ENCODE data around the gene FBXO27.
"Not testable (repeated sequence)": the region's sequence is repeated elsewhere in the genome, so short reads cannot be mapped to it uniquely, and the experiment has no call there.

Gene FBXO27

DNA sequence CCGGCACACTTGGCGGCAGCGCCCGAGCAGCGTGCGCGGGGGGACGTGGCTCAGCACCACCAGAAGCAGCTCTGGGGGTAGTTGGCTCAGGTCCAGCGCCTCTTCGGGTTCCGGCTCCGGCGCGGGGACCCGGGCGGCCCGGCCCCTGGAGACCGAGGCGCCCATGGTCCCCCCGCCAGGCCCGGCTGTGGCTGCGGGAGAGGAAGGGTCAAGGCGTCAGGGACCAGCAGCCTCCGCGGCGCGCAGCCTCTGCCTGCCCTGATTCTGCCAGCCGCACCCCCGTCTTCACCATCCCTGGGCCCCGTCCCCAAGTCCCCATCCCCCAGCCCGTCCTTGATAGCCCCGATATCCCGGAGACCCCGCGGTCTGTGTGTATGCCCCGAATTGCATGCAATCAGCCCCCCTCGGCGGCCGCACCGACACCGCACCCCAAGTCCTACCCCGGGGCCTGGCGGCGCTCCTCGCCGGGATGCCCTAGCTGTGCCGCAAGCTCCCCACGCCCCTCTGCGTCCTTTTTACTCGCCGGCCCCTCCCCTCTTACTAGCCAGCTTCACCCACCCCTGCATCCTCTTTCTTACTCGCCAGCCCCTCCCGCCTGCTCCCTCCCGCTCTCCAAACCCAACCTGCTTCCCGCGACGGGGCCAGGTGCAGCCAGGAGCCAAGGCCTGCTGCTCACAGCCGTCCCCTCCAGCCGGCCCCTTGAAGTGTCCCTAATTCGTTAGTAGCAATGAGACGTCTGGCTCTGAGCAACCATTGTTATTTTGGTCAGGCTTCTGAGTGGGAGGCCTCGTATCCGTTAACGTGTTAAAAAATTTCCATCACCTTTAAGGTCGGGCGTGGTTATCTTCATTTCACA, at the start of gene FBXO27:
FBXO27 (minus strand) TSS at position 487 of the 856 bp plus-strand sequence; CDS start at position 165, 322 bp downstream.
- no peak for DNase-seq

GRCh38 chr19:39080431-39080830, 48.1 kb upstream of the FBXO27 start:
- no peak for DNase-seq

DNA sequence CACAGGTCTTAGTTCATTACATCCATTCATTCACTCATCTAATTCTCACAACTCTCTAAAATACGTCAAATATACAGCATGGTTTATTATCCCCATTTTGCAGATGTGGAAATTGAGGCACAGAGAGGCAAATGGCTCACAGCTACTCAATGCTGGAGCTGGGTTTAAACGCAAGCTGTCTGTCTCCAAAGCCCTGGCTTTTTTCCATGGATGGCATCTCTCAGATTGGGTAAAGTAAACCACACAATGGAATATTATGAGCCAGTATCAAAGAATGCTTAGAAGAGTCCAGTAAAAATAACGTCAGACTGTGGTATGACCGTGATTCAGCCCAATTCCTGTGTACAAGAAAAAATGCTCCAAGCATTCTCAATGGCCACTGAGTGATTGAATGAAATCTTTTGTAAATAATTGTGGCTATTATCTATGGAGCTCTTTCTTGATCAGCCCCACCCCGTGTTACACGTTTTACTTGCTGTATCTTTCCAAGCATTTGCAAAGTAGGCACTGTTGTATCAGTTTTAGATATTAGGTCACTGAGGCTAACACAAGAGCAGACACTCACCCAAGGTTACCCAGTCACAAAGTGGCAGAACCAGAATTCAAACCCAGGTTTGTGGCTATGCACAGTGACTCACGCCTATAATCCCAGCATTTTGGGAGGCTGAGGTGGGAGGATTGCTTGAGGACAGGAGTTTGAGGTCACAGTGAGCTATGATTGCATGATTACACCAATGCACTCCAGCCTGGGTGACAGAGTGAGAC, 46.3 kb upstream of the FBXO27 start:
- no peak for DNase-seq

- no peak for DNase-seq
Measured at GRCh38 chr19:39077323-39077722, 45.0 kb upstream of the FBXO27 start.

DNA sequence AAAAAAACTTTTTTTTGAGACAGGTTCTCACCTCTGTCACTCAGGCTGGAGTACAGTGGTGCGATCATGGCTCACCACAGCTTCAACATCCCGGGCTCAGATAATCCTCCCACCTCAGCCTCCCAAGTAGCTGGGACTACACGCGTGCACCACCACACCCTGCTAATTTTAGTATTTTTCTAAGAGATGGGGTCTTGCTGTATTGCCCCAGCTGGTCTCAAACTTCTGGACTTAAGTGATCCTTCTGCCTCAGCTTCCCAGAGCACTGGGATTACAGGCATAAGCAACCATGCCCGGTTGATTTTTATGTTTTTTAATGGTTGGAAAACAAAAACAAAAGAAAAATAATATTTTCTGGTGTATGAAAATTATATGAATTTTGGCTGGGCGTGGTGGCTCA, 42.6 kb upstream of the FBXO27 start:
- DNase-seq: no peak

GRCh38 chr19:39074205-39074692, 41.9 kb upstream of the FBXO27 start:
- DNase-seq: no peak

DNA sequence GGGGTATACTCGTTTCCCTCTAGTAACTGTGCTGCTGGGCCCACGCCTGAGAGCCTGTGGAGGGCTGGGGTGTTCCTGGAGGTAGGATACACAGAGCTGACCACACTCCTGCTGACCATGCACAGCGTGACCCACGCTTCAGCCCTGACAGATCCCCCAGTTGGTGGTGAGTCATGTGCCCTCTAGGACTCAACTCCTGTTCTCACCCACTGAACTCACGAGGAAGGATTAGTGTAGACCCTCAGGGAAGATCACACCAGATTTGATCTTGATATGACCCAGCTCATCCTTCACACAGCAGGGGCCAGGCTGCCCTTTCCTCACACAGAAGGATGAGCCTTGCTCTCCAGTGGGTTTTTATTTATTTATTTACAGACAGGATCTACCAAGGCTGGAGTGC, 38.5 kb upstream of the FBXO27 start:
- no peak for DNase-seq

- not testable (repeated sequence) for DNase-seq
Measured at GRCh38 chr19:39068259-39068658, 35.9 kb upstream of the FBXO27 start.

- no peak for DNase-seq
Measured at GRCh38 chr19:39067104-39067503, 34.8 kb upstream of the FBXO27 start.

DNA sequence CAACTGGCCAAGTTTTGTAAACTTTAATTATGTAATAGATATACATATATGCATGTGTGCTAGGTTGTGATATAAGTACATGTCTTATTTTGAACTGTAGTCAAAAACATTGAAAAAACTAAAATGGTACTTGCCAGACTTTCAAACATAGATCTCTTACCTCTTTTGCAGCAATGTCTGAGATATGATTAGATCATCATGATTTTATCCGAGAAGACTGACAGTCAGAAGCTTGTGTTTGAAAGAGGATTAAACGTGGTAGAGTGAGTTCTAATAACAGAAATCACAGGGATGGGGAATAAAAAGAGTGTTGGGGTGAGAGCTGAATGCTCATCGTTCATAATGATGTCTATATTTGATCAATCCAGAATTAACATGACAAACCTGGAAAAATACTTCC, 33.6 kb upstream of the FBXO27 start:
- DNase-seq: no peak

- DNase-seq: no peak
Measured at GRCh38 chr19:39064405-39064804, 32.1 kb upstream of the FBXO27 start.

GRCh38 chr19:39060171-39060570, 27.8 kb upstream of the FBXO27 start:
- no peak for DNase-seq

DNA sequence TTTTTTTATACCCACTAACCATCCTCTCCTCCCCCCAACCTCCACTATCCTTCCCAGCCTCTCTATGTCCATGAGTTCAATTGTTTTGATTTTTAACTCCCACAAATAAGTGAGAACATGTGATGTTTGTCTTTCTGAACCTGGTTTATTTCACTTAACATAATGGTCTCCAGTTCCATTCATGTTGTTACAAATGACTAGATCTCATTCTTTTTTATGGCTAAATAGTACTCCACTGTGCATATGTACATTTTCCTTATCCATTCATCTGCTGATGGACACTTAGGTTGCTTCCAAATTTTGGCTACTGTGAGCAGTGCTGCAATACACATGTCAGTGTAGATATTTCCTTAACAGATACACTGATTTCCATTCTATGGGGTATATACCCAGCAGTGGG, 27.0 kb upstream of the FBXO27 start:
- no peak for DNase-seq

- DNase-seq: no peak
Measured at GRCh38 chr19:39057615-39058014, 25.3 kb upstream of the FBXO27 start.

DNA sequence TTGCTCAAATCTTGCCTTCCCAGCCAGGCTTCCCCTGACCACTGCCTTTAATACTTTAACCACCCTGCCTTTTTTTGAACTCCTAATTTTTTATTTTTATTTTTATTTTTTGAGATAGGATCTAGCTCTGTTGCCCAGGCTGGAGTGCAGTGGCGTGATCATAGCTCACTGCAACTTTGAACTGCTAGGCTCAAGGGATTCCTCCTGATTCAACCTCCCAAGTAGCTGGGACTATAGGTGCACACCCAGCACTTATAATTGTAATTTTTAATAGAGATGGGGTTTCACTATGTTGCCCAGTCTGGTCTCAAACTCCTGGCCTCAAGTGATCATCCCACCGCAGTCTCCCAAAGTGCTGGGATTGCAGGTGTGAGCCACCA, 21.7 kb upstream of the FBXO27 start:
- DNase-seq: no peak

GRCh38 chr19:39053276-39054090, 21.1 kb upstream of the FBXO27 start:
- no peak for DNase-seq

DNA sequence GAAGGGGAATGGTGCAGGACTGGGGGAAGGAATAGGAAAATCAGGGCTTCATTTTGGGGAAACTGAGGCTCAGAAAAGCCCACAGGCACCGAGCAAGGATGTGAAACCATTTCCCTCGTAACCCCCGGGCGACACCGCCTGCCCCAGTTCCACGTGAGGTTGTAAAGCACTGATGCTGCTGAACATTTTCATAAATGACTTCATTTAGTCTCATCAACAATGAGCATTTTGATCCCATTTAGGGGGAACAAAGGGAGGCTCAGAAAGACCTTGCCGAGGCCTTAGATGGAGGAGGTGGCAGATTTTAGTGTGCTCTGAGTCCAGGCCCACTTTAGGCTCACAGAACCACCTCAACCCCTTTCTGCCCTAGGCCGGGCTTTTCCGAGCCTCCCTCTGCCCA, 20.5 kb upstream of the FBXO27 start:
- no peak for DNase-seq

GRCh38 chr19:39052243-39052746, 19.9 kb upstream of the FBXO27 start:
- no peak for DNase-seq

- DNase-seq: no peak
Measured at GRCh38 chr19:39047073-39047472, 14.7 kb upstream of the FBXO27 start.

DNA sequence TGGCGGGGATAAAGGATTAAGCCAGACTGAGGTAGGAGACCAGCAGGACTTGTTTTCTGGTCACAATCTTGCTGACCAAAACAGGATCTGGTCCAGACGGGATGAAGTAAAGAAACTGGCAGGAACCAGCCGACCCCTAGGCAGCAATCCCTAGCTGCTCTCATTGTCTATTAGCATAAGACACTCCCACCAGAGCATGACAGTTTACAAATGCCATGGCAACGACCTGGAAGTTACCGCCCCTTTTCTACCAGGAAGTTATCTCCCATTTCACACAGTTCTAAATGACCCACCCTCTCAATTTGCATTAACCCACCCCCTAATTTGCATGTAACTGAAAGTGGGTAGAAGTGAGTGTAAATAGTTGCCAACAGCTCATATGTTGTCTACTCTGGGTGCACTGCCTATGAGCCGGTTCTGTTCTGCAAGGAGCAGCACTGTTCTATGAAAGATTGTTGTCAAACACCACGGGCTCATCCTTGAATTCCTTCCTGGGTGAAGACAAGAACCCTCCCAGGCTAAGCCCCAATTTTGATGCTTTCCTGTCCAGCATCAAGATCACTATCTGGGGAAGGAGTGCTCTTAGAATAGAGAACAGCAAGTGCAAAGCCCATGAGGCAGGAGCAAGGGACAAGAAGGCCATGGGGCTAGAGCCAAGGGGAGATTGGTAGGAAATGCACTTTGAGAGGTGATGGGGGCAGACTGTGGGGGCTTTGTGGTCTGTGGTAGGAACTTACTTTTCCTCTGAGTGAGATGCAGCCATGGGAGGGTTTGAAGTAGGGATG, 13.9 kb upstream of the FBXO27 start:
- no peak for DNase-seq

GRCh38 chr19:39045506-39045905, 13.2 kb upstream of the FBXO27 start:
- no peak for DNase-seq

DNA sequence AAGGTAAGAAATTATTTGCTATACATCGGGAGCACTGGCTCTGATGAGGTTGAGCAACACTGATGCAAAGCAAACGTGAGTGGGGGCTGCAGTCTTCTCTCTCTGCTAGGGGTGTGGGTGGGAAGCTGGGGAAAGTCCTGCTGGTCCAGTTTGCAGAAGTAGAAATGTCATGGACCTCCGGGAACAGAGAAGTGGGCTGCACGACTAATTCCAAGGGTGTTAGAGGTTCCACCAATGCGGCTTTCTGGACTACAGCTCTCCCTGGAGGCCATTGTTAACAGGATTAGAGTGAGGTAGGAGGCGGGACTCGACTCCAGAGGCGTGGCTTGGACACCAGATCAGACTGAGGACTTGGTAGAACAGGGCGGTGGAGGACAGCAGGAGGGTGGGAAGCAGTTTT, 5.7 kb upstream of the FBXO27 start:
- no peak for DNase-seq
